CD4-positive, alpha-beta T cell treated with Interferon alpha-2 for 1 hour (primary cell): ENCODE data around the gene THSD7B.
"Not testable (repeated sequence)": the region's sequence is repeated elsewhere in the genome, so short reads cannot be mapped to it uniquely, and the experiment has no call there.

Experiments
- DNase-seq, 2 donors: peaks; one replicate each; pipeline ENCODE4 v3.0.0-alpha.2; 2020 to 2022

The THSD7B gene

DNA sequence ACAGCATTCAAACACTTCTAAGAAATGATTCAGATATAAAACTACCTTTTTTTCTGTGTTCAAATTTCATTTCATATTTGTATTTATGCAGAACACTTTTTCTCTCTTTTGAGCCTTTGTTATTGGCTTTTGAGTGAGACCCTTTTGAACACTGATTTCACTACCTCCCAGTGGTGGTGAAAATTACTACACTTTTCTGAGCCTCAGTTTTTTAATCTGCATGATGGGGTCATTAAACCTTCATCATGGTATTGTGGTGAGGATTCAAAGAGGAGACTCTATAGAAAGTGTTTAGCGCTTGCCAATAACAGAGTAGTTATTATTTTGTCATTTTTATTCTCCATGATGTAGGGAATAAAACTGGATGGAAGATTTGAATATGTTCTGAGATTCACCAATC, 169.8 kb downstream of the THSD7B start:
- DNase-seq = no peak

DNA sequence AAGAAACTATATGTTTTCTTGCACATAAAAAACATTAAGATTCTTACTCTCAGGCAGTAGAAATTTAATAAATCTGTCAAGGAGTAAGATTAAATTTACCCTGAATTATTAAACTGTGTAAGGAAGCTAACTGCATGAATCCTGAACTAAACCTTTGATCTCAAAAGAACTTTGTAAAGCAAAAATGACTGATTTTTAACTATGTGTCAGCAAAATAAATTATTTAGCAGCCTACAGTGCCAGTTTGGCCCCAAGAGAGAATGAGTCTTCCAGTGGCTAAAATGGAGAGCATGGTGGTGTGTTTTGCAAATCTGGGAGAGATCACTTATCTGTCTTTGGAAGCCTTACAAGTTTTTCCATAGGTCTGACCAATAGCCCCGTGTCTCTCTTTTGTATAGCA, 190.7 kb downstream of the THSD7B start:
- no peak for DNase-seq

DNA sequence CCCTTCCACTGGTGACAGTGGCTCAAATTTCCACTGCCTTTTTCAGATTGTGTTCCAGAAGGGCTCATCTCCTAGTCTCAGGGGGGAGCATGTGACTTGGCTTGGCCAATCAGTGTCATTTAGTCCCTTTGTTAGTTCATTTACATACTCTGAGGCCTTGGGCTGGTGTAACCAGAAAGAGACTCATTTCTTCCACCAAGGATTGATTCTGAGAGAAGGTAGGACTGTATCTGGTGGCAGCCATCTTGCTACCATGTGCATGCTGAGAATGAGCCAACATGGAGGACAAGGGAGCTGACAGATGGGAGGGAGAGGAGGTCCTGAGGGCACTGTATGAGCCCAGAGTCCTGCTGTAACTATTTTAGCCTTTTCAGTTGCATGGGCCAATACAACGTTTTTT, 191.7 kb downstream of the THSD7B start:
- DNase-seq = no peak

GRCh38 chr2:136962105-136962725, 196.9 kb downstream of the THSD7B start:
- no peak for DNase-seq

GRCh38 chr2:136966485-136966884, 201.1 kb downstream of the THSD7B start:
- no peak for DNase-seq

- DNase-seq = no peak
These were observed 215.0 kb downstream of the THSD7B start for GRCh38 chr2:136980303-136980702.

GRCh38 chr2:136981689-136982088, 216.3 kb downstream of the THSD7B start:
- DNase-seq = not testable (repeated sequence)

DNA sequence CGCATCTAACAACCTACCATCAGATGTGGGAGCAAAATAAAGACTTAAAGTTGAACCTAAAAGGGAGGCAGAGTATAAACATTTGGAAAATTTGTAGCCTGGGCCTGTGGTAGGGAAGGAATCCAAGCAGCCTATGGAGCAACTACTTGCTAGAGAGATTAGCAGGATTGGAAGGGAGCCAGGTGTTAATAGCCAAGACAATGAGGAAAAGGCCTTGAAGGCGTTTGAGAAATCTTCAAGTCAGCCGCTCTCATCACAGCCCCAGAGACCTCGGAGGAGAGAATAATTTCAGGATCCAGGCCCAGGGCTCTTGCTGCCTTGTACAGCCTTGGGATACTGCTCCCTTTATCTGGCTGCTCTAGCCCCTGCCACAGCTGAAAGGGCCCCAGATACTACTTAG, 219.7 kb downstream of the THSD7B start:
- no peak for DNase-seq

DNA sequence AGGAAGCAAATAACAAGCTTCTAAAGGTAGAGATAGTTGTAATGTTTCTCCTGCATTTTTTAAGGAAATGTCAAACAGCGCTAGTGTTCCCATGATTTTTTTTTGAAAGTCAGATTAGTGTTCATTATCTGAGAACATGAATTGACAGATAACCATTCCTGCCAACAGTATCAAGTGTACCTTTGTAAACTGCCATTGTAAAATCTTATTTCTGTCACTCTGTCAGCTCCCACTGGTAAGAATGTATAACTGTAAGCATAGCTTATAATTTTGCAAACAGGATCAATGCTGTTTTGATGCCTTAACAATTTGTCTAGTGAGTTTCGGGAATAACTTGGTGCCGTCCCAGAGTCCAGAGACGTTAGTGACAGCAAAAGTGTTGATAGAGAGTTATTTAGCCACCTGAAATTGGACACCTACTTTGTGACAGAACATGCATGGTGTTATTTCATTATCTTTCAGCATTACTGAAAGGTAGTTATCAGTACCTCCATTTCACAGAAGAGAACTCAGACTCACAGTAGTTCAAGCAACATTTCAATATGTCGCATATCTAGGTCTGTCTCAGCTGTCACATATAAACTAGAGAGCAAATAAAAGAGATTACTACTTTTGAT, 221.4 kb downstream of the THSD7B start:
- no peak for DNase-seq

DNA sequence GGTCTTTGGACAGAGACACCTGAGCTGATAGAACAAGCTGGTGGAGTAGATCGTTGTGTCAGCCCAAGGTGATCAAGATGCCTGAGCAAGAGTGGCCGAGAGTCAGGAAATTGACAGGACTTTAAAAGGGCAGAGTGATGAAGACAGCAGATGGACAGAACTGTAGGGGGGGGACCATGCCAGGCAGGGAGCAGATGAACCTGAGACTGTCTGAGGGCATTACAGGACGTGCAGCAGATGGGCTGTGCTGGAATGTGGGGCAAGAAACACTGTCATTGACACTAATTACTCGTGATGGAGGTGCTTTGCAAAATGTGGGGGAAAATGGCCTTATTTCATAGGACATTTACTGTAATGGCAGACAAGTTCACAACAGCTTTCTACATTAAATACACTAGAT, 225.0 kb downstream of the THSD7B start:
- DNase-seq = no peak

GRCh38 chr2:136994793-136995192, 229.4 kb downstream of the THSD7B start:
- DNase-seq = no peak

GRCh38 chr2:136997557-136997956, 232.2 kb downstream of the THSD7B start:
- DNase-seq = no peak

- no peak for DNase-seq
These were observed 235.5 kb downstream of the THSD7B start for GRCh38 chr2:137000811-137001210.

GRCh38 chr2:137002896-137003295, 237.6 kb downstream of the THSD7B start:
- no peak for DNase-seq

GRCh38 chr2:137005210-137005609, 239.9 kb downstream of the THSD7B start:
- DNase-seq = no peak

- DNase-seq = no peak
These were observed 242.6 kb downstream of the THSD7B start for GRCh38 chr2:137007938-137008337.

GRCh38 chr2:137009953-137010352, 244.6 kb downstream of the THSD7B start:
- DNase-seq = no peak

- no peak for DNase-seq
These were observed 255.3 kb downstream of the THSD7B start for GRCh38 chr2:137020452-137021196.

GRCh38 chr2:137021763-137022162, 256.4 kb downstream of the THSD7B start:
- DNase-seq = no peak

DNA sequence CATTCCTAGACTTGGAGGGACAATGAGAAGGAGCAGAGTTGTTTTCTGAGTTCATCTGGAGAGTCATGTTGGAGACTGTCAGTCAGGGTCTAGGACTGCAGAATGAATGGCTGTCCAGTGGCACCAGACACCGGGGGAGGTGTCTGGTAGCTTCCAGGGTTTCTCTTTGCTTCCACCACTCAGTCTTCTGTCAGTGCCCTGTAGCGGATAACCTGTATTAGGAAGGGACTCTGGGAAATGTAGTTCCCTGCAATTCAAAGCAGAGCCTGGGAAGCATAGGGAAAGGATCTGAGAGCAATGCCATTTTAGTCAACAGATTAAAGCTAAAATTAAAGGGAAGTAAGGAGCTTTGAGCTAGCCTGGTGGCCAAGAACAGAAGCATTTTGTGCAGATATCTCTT, 257.9 kb downstream of the THSD7B start:
- DNase-seq = no peak

DNA sequence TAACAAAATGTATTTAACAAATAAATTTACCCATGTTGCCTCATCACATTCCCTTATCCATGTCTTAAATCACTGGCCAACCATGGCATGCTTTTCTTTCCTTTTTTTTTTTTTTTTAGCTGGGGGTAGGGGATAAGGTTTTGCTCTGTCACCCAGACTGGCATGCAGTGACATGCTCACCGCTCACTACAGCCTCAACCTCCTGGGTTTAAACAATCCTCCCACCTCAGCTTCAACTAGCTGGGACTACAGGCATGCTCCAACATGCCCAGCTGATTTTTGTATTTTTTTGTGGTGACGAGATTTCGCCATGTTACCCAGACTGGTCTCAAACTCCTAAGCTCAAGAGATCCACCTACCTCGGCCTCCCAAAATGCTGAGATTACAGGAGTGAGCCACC, 266.4 kb downstream of the THSD7B start:
- DNase-seq = no peak

GRCh38 chr2:137036619-137037018, 271.3 kb downstream of the THSD7B start:
- DNase-seq = no peak

GRCh38 chr2:137039482-137040152, 274.3 kb downstream of the THSD7B start:
- DNase-seq = no peak

DNA sequence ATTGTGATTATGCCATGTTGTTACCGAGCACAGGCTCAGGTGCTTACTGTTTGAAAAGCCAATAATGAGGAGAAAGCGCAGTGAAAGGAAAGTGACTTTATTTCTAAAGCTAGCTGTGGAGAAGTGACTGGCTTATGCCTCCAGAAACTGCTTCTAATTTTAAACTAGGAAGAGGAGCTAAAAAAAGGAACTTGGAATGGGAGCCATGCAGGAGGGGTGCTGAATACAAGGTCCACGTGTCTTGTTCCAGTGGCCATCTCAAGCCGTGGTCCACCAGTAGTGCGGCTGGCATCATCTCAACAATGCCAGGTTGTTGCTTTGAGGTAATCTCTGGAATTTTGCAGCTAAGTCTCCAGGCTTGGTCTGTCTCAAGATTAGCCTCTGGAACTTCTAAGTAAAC, 282.0 kb downstream of the THSD7B start:
- DNase-seq = no peak
